ENCODE measurements around the gene AMIGO2.

Gene AMIGO2

DNA sequence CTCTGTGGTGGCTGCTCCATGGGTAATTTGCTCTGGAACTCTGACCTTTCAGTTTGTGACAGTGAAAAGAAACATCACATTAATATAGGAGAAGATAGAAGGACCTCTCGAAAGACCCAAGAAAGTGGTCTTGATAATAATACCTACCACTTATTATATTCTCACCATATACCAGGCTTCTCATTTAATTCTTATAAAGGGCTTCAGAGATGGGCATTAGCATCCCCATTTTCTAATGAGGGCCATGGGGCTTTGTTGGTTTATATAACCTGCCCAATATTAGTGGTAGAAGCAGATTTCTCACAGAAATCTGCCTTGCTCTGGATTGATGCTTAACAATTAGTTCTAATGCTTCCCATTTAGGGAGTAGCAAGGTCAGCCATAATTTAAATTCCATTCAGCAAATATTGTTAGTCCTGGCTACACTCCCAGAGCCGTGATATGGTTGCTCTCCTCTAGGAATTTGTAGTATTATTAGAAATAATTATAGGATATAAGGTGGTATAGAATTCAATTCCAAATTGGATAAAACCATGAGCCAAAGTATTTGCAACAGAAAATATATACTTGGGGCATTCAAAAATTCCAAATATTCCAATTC is 7.4 kb upstream of the AMIGO2 start:
- Histone ChIP-seq H3K9me3 (no peaks in the 10 kb centered on the region), H3K36me3 (replicated peaks) (no peaks in the 10 kb centered on the region), H3K4me1 (no peaks in the 10 kb centered on the region), H3K27me3 (ENCODE audit: low read depth) (peaks cover 4% of the 10 kb centered on the region; the same call in 1 of the 2 replicates), H3K4me3 (no peak overlapping the region)
- no peak for DNase-seq (ENCODE audit: low spot score in 2 of 2)
- in situ Hi-C loops (cut with MboI; ENCODE audit: low sequenced_read_pairs) = no loop called here

DNA sequence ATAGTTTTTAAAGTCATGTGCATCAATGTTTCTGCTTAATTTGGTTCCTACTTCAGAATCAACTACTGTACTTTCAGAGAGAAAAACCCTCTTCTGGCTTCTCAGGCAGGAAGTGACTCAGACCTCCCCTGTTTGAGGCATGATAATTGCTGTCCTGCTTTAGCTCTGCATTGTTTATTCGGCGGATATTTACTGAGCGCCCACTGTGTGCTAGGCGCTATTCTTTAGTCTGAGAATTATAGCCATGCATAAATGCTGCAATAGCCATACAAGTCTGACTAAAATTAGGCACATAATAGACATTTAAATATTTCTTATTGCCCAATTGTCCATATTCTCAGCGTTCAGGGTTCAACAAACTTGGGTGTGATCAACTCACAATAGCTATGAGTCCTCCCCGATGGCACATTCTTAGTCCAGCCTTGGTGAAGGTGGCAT is 6.1 kb upstream of the AMIGO2 start:
- H3K4me1 ChIP-seq = no peaks in the 10 kb centered on the region
- H3K36me3 ChIP-seq (replicated peaks) = no peaks in the 10 kb centered on the region
- in situ Hi-C loops (cut with MboI; ENCODE audit: low sequenced_read_pairs) = no loop called here
- no peak for DNase-seq (ENCODE audit: low spot score in 2 of 2)
- no peaks in the 10 kb centered on the region for H3K9me3 ChIP-seq
- peaks cover 15% of the 10 kb centered on the region for H3K27me3 ChIP-seq (ENCODE audit: low read depth)
- no peak overlapping the region for H3K4me3 ChIP-seq

GRCh38 chr12:47084172-47084571 is 4.4 kb upstream of the AMIGO2 start:
- Histone ChIP-seq H3K27me3 (ENCODE audit: low read depth) (peaks cover 29% of the 10 kb centered on the region), H3K36me3 (replicated peaks) (no peaks in the 10 kb centered on the region), H3K4me1 (no peaks in the 10 kb centered on the region), H3K4me3 (no peak overlapping the region), H3K9me3 (no peaks in the 10 kb centered on the region)
- no peak for DNase-seq (ENCODE audit: low spot score in 2 of 2)
- in situ Hi-C loops (cut with MboI; ENCODE audit: low sequenced_read_pairs) = no loop called here

DNA sequence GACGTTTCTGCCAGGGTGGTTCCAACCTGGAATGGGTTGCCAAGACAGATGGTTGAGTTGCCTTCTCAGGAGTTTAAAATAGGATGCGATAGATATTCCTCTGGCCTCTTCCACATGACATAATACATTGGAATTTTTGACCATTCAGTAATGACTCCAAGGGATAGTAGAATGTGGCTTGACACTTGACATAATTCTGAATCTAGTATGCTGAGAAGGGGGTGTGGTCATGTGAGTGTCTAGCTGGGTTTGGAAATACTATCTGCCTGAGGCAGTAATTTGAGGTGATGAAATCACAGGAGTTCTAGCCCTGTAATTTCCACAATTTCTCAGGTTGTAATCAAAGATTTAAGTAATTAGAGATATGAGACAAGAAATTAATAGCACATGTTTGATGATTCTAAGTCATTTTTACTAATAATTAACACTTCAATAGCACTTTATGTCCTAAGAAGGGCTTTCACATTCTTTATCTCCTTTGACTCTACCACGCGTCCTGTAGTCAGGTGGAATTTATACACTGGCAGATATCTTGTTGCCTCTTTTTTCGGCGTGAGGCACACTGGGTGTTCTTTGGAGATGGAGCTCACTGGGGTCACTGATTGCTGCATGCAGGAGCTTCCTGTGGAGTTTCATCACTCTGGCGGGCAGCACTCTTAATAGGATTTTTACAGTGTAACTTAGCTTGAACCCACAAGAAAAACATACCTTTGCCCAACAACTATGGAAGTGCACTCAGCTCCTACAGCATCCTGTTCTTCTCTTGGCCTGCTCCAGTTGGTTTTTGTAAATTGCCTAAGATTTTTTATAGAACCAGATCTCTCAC is 3.2 kb upstream of the AMIGO2 start:
- Histone ChIP-seq H3K4me1 (no peaks in the 10 kb centered on the region), H3K36me3 (replicated peaks) (no peaks in the 10 kb centered on the region), H3K4me3 (no peak overlapping the region), H3K27me3 (ENCODE audit: low read depth) (peaks cover 41% of the 10 kb centered on the region), H3K9me3 (no peaks in the 10 kb centered on the region)
- no peak for DNase-seq (ENCODE audit: low spot score in 2 of 2)
- in situ Hi-C loops (cut with MboI; ENCODE audit: low sequenced_read_pairs) = no loop called here

DNA sequence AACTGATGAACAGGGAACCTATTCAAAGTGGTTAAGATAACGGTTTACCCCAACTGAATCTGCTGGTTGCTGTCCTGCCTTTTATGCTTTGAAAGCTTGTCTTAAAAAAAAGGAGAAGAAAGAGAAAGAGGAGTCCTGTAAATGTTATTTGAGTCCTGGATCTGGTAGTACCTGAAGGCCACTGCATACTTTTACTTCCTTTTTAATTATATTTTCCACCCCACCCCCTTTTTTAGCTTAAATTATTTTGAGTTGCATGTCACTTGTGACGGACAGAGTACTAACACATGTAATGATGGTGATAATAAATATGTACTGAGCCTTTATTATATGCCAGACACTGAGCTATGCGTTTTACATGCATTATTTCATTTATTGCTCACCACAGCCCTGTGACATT is 2.5 kb upstream of the AMIGO2 start:
- Histone ChIP-seq H3K27me3 (ENCODE audit: low read depth) (peaks cover 47% of the 10 kb centered on the region), H3K9me3 (no peaks in the 10 kb centered on the region), H3K4me1 (no peaks in the 10 kb centered on the region), H3K36me3 (replicated peaks) (no peaks in the 10 kb centered on the region), H3K4me3 (no peak overlapping the region)
- in situ Hi-C loops (cut with MboI; ENCODE audit: low sequenced_read_pairs) = no loop called here
- DNase-seq (ENCODE audit: low spot score in 2 of 2) = no peak

GRCh38 chr12:47080725-47081502 is 1.2 kb upstream of the AMIGO2 start:
- H3K27me3 ChIP-seq (ENCODE audit: low read depth) = peaks cover 52% of the 10 kb centered on the region
- DNase-seq (ENCODE audit: low spot score in 2 of 2) = no peak
- H3K4me1 ChIP-seq = no peaks in the 10 kb centered on the region
- in situ Hi-C loops (cut with MboI; ENCODE audit: low sequenced_read_pairs) = no loop called here
- peak overlapping the region; percentile 11; the same call in 1 of the 2 replicates for H3K4me3 ChIP-seq
- H3K36me3 ChIP-seq (replicated peaks) = no peaks in the 10 kb centered on the region
- no peaks in the 10 kb centered on the region for H3K9me3 ChIP-seq

GRCh38 chr12:47079981-47080724 is 394 bp upstream of the AMIGO2 start:
- H3K4me3 ChIP-seq = peak overlapping the region; percentile 11; the same call in 1 of the 2 replicates
- peaks cover 52% of the 10 kb centered on the region for H3K27me3 ChIP-seq (ENCODE audit: low read depth)
- no peaks in the 10 kb centered on the region for H3K36me3 ChIP-seq (replicated peaks)
- in situ Hi-C loops (cut with MboI; ENCODE audit: low sequenced_read_pairs) = no loop called here
- no peaks in the 10 kb centered on the region for H3K4me1 ChIP-seq
- H3K9me3 ChIP-seq = no peaks in the 10 kb centered on the region
- DNase-seq (ENCODE audit: low spot score in 2 of 2) = peak in 1 of 2 experiments; percentile 13

DNA sequence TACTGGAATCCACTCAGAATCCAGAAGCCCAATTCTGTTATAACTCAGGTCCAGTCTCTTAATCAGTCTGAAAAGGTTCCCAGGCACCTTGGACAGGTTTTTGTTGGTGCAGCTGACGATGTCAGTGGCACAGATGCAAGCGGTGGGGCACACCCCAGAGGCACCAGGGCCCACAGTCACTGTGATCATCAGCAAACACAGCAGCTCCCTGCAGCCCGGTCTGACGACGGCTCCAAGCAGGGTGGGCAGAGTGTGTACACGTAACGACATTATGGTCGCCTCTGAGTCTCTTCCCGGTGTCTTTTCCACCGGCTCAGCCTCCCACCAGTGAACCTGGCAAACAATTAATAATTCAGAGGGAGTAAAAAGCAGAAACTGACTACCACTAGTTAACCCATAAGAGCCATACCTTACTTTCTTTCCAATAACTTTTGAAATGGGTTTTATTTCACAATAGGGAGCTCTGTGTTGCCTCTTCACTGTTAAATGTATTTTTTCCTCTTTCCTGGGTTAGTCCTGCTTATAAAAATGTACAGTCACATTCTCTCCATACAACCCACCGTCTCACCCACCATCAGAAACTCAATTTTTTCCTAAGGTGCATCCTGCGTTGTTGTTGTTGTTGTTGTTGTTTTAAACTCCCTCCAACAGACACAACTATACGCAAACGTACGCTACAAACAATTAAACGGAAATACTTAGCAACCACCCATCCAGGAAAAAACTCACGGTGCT is 859 bp downstream of the AMIGO2 start:
- Histone ChIP-seq H3K4me1 (no peaks in the 10 kb centered on the region), H3K4me3 (peak overlapping the region; percentile 17), H3K27me3 (ENCODE audit: low read depth) (peaks cover 50% of the 10 kb centered on the region), H3K9me3 (no peaks in the 10 kb centered on the region), H3K36me3 (replicated peaks) (no peaks in the 10 kb centered on the region)
- in situ Hi-C loops (cut with MboI; ENCODE audit: low sequenced_read_pairs) = no loop called here
- no peak for DNase-seq (ENCODE audit: low spot score in 2 of 2)

DNA sequence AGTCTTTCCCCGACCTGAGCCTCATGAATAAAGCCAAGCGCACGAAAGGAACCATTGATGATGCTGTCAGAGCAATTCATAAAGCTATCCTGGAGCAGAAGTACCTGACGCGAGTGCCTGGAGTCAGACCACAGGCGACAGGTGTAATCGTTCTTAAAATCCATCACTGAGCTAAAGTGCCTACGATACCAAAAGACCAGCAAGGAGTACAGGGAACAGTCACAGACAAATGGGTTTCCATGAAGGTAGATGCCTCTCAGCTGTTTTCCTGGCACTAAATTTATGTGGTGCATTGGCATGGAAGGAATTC is 1.7 kb downstream of the AMIGO2 start:
- Histone ChIP-seq H3K4me3 (no peak overlapping the region), H3K9me3 (no peaks in the 10 kb centered on the region), H3K36me3 (replicated peaks) (no peaks in the 10 kb centered on the region), H3K4me1 (no peaks in the 10 kb centered on the region), H3K27me3 (ENCODE audit: low read depth) (peaks cover 49% of the 10 kb centered on the region)
- DNase-seq (ENCODE audit: low spot score in 2 of 2) = no peak
- in situ Hi-C loops (cut with MboI; ENCODE audit: low sequenced_read_pairs) = no loop called here

GRCh38 chr12:47077206-47078085 is 2.3 kb downstream of the AMIGO2 start:
- in situ Hi-C loops (cut with MboI; ENCODE audit: low sequenced_read_pairs) = no loop called here
- H3K4me1 ChIP-seq = no peaks in the 10 kb centered on the region
- no peak for DNase-seq (ENCODE audit: low spot score in 2 of 2)
- H3K36me3 ChIP-seq (replicated peaks) = no peaks in the 10 kb centered on the region
- no peak overlapping the region for H3K4me3 ChIP-seq
- no peaks in the 10 kb centered on the region for H3K9me3 ChIP-seq
- H3K27me3 ChIP-seq (ENCODE audit: low read depth) = peaks cover 48% of the 10 kb centered on the region

DNA sequence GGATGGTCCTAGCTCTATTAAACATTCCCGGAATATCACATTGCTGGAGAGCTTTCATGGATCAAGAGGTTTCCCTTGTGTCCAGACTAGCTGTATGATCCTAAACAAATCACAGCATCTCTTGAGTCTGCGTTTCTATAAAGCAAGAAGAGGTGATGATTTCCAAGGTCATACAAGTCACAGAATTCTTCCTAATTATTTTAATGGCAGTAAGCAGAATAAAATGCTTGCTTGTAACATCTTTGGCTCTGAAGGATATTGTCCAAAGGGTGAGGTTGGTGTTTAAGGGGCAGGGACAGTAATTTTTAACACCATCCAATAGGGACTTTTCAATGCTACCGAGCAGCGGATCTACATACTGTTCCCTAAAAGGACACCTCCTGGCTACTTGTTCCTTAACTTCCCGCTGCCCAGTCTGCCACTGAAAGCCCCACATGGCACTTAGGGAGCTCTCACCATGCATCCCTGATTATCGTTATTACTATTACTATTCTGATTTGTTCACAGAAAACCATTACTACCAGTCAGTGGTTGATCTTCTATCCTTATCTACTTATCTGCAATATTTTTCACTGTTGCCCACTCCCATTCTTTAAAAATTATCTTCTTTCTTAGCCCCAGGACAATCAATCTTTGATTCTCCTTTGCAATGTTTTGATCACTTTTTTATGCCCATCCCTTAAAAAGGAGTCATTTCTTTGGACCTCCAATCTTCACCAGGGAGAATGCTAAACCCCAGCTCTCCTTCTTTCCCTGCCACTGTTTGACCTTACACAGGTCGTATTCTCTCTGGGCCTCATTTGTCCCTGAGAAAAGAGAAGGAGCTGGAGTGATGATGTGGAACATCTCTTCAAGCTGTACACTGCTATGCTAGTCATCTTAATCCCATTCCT is 4.3 kb downstream of the AMIGO2 start:
- H3K9me3 ChIP-seq = no peaks in the 10 kb centered on the region
- no peaks in the 10 kb centered on the region for H3K4me1 ChIP-seq
- H3K36me3 ChIP-seq (replicated peaks) = no peaks in the 10 kb centered on the region
- H3K27me3 ChIP-seq (ENCODE audit: low read depth) = peaks cover 32% of the 10 kb centered on the region
- in situ Hi-C loops (cut with MboI; ENCODE audit: low sequenced_read_pairs) = no loop called here
- DNase-seq (ENCODE audit: low spot score in 2 of 2) = no peak
- H3K4me3 ChIP-seq = no peak overlapping the region

DNA sequence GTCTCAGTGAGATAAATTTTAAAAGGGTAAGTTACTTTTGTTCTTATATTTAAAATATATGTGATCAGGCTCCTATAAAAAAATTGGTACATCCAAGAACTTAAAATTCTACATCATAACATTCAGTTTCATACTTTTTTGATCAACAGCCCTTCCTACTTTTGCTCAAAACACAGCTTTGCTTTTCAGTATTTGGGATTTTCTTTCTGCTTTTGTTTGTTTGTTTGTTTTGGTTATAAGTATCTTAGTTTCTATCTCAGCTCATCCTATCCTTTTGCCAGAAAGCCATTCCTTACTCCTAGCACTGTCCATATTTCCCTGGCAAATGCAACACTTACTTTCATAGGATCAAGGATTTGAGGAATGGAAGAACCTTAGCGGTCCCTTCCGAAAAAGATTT is 5.0 kb downstream of the AMIGO2 start:
- no peaks in the 10 kb centered on the region for H3K4me1 ChIP-seq
- peaks cover 26% of the 10 kb centered on the region for H3K27me3 ChIP-seq (ENCODE audit: low read depth)
- no peak for DNase-seq (ENCODE audit: low spot score in 2 of 2)
- H3K9me3 ChIP-seq = no peaks in the 10 kb centered on the region
- no peak overlapping the region for H3K4me3 ChIP-seq
- in situ Hi-C loops (cut with MboI; ENCODE audit: low sequenced_read_pairs) = no loop called here
- H3K36me3 ChIP-seq (replicated peaks) = no peaks in the 10 kb centered on the region

Measured in HAP-1 (cell line).